OCI-LY1 (cell line): Measurements from ENCODE around the gene RAB10.

Experiments
- H2AFZ ChIP-seq: fragments of 200-600 bp; sonication (generic), shearing (Covaris generic); 2 replicates; pipeline ENCODE4 v1.6.0; 2014; ENCODE audit warnings: antibody characterized with exemption, mild to moderate bottlenecking, low read length
- H3F3A ChIP-seq: fragments of 200-600 bp; sonication (generic), shearing (Covaris generic); 2 replicates; pipeline ENCODE4 v1.6.0; 2014; ENCODE audit warnings: mild to moderate bottlenecking, antibody characterized with exemption, low read length, moderate library complexity; ENCODE audit not compliant: insufficient read depth
- H3K27ac ChIP-seq: fragments of 200-600 bp; sonication (generic); 2 replicates; pipeline ENCODE4 v1.5.1; 2014; ENCODE audit warnings: low read length, mixed run types, mild to moderate bottlenecking, low read depth; ENCODE audit not compliant: poor library complexity, severe bottlenecking
- H3K27me3 ChIP-seq: fragments of 200-600 bp; sonication (generic); 2 replicates; pipeline ENCODE4 v1.6.0; 2014; ENCODE audit warnings: antibody characterized with exemption, mild to moderate bottlenecking, low read length, moderate library complexity; ENCODE audit not compliant: insufficient read depth
- H3K36me3 ChIP-seq: fragments of 200-600 bp; sonication (generic); 2 replicates; pipeline ENCODE4 v1.6.1; 2014; ENCODE audit warnings: mild to moderate bottlenecking, antibody characterized with exemption, low read length, moderate library complexity, mixed read lengths; ENCODE audit not compliant: insufficient read depth
- H3K4me1 ChIP-seq: fragments of 200-600 bp; sonication (generic); 2 replicates; pipeline ENCODE4 v1.5.1; 2014; ENCODE audit warnings: mild to moderate bottlenecking, low read length, moderate library complexity; ENCODE audit not compliant: insufficient read depth, severe bottlenecking
- H3K4me2 ChIP-seq: fragments of 200-600 bp; sonication (generic), shearing (Covaris generic); 2 replicates; pipeline ENCODE4 v1.6.1; 2014; ENCODE audit warnings: low read length
- H3K4me3 ChIP-seq: fragments of 200-600 bp; sonication (generic); 2 replicates; pipeline ENCODE4 v1.5.1; 2014; ENCODE audit warnings: low read length, low read depth, mild to moderate bottlenecking, mixed read lengths; ENCODE audit not compliant: poor library complexity, severe bottlenecking
- H3K79me2 ChIP-seq: fragments of 200-600 bp; shearing (Covaris generic); 2 replicates; pipeline ENCODE4 v1.6.1; 2016; ENCODE audit warnings: mixed run types, low read length, mixed read lengths; ENCODE audit not compliant: insufficient read depth
- H3K9ac ChIP-seq: fragments of 200-600 bp; sonication (generic), shearing (Covaris generic); 2 replicates; pipeline ENCODE4 v1.6.1; 2014; ENCODE audit warnings: mild to moderate bottlenecking, low read length, mixed read lengths
- H3K9me2 ChIP-seq: fragments of 200-600 bp; sonication (generic), shearing (Covaris generic); 2 replicates; pipeline ENCODE4 v1.6.1; 2014; ENCODE audit warnings: low read depth, mild to moderate bottlenecking, low read length, mixed read lengths
- H3K9me3 ChIP-seq: fragments of 200-600 bp; shearing (Covaris generic); 2 replicates; pipeline ENCODE4 v1.6.1; 2014; ENCODE audit warnings: low read length, mixed read lengths
- H4K20me1 ChIP-seq: fragments of 200-600 bp; sonication (generic), shearing (Covaris generic); 2 replicates; pipeline ENCODE4 v1.6.0; 2016; ENCODE audit warnings: mild to moderate bottlenecking, low read length; ENCODE audit not compliant: insufficient read depth
- CTCF ChIP-seq: fragments of 200-600 bp; sonication (generic), shearing (Covaris generic); IDR thresholded peaks from 2 replicates; pipeline ENCODE4 v1.5.1; 2017; ENCODE audit warnings: mild to moderate bottlenecking, antibody characterized with exemption, low read length, moderate library complexity, mixed read lengths
- EZH2 ChIP-seq: fragments of 200-600 bp; sonication (generic), shearing (Covaris generic); IDR thresholded peaks from 2 replicates; pipeline ENCODE4 v1.8.0; 2017; ENCODE audit warnings: borderline replicate concordance, mixed run types, mild to moderate bottlenecking, antibody characterized with exemption, low read length, moderate library complexity, mixed read lengths

The RAB10 gene

DNA sequence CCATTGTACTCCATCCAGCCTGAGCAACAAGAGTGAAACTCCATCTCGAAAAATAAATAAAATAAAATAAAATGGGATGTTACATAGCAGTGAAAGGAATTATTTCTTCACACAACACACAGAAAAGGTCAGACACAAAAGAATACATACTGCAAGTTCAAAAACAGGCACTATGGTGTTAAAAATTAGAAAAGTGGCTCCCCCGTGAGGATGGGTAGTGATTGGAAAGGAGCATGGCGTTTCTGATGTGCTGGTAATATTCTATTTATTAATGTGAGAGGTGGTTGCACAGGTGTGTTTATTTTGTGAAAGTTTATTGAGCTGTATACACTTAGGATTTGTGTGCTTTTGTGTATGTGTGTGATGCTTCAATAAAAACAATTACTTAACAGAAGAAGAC, 22.9 kb upstream of the RAB10 start:
- H3K27ac ChIP-seq: no peak overlapping the region
- no peaks in the 10 kb centered on the region for H3K36me3 ChIP-seq
- H3K9me3 ChIP-seq: peaks cover 4% of the 10 kb centered on the region; the same call in 1 of the 2 replicates
- H4K20me1 ChIP-seq: no peaks in the 10 kb centered on the region
- H3K27me3 ChIP-seq: 0 out of 2 replicates have a peak, but pooled peaks cover 4% of the 10 kb centered on the region
- TF ChIP-seq EZH2: no peak
- no peak; the same call in 1 of the 2 replicates for TF ChIP-seq CTCF
- no peak overlapping the region for H3K4me2 ChIP-seq
- no peak overlapping the region for H2AFZ ChIP-seq
- no peaks in the 10 kb centered on the region for H3K79me2 ChIP-seq
- H3F3A ChIP-seq: no peaks in the 10 kb centered on the region
- no peak overlapping the region for H3K9ac ChIP-seq
- H3K4me3 ChIP-seq: no peak overlapping the region
- H3K4me1 ChIP-seq: no peaks in the 10 kb centered on the region
- H3K9me2 ChIP-seq: no peaks in the 10 kb centered on the region

- Histone ChIP-seq H2AFZ (no peak overlapping the region), H3K36me3 (no peaks in the 10 kb centered on the region), H3K79me2 (no peaks in the 10 kb centered on the region), H3K27ac (no peak overlapping the region), H3K27me3 (0 out of 2 replicates have a peak, but pooled peaks cover 4% of the 10 kb centered on the region), H3K4me2 (no peak overlapping the region), H3K9me3 (peaks cover 4% of the 10 kb centered on the region; the same call in 1 of the 2 replicates), H3K4me3 (no peak overlapping the region), H3K4me1 (no peaks in the 10 kb centered on the region), H3K9ac (no peak overlapping the region), H3K9me2 (no peaks in the 10 kb centered on the region), H4K20me1 (no peaks in the 10 kb centered on the region), H3F3A (no peaks in the 10 kb centered on the region)
- TF ChIP-seq EZH2 (no peak), CTCF (no peak)
These were observed 22.3 kb upstream of the RAB10 start for GRCh38 chr2:26011609-26011989.

- peaks cover 4% of the 10 kb centered on the region; the same call in 1 of the 2 replicates for H3K9me3 ChIP-seq
- no peak overlapping the region for H3K4me2 ChIP-seq
- H3K4me3 ChIP-seq: no peak overlapping the region
- H3K9ac ChIP-seq: no peak overlapping the region
- TF ChIP-seq EZH2 (no peak), CTCF (no peak)
- no peaks in the 10 kb centered on the region for H3K79me2 ChIP-seq
- no peaks in the 10 kb centered on the region for H3F3A ChIP-seq
- H3K27ac ChIP-seq: no peak overlapping the region
- no peaks in the 10 kb centered on the region for H3K4me1 ChIP-seq
- H3K9me2 ChIP-seq: no peaks in the 10 kb centered on the region
- H3K36me3 ChIP-seq: no peaks in the 10 kb centered on the region
- H3K27me3 ChIP-seq: 0 out of 2 replicates have a peak, but pooled peaks cover 4% of the 10 kb centered on the region
- no peaks in the 10 kb centered on the region for H4K20me1 ChIP-seq
- H2AFZ ChIP-seq: no peak overlapping the region
These were observed 21.7 kb upstream of the RAB10 start for GRCh38 chr2:26011990-26012856.
